ENCODE measurements around the gene NCS1. TPM values are rescaled to one million over a fixed set of nuclear protein-coding genes. Genes with fewer than 3 reads are reported as not detected.

The NCS1 gene
- polyA plus RNA-seq, 10 donors, result 26.0 to 57.9 (median 43.6) TPM

Other genes with a start within 250 kb of the NCS1 start
- gene FNBP1, start 129.2 kb upstream of the NCS1 start, polyA plus RNA-seq (ENCODE audit: insufficient read length in 10 of 10), result 10 to 100 TPM; 17.7 to 22.8 (median 21.2) TPM
- gene GPR107, start 118.5 kb upstream of the NCS1 start, polyA plus RNA-seq (ENCODE audit: insufficient read length in 10 of 10), result 10 to 100 TPM; 30.9 to 40.3 (median 35.8) TPM
- 10 to 100 TPM in 6 of 10 donors, 1 to 10 TPM in 4; 4.8 to 21.1 (median 10.9) TPM for gene HMCN2, start 93.4 kb downstream of the NCS1 start, polyA plus RNA-seq (ENCODE audit: insufficient read length in 10 of 10)

Data from muscle of back (tissue), 10 donors.